GM19468 (cell line): ENCODE data around the gene AKAP6.

Experiments used
- ATAC-seq: cut with Tn5 transposase; IDR thresholded peaks from one replicate; pipeline ENCODE4 v1.9.1; 2021; ENCODE audit warnings: mild to moderate bottlenecking, moderate library complexity, moderate number of reproducible peaks; ENCODE audit not compliant: unreplicated experiment; ENCODE audit errors: extremely low read depth

AKAP6 gene

DNA sequence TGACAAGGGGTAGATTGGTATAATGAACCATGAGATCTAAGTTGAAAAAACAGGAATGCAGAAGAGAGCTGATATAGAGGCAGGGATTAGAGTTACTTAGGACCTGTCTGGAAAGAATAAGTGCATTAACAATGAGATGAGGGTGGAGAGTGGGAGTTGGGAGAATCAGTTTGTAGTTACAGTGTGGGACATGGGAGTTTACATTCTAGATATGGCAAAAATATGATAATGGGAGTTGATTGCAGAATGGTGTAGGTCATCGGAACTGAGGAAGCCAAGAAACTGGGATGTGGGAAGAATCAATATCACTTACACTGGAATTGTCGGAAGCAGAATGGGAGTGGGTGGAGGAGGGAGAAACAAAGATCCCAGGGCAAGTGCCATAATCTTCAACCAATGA is 308.5 kb downstream of the AKAP6 start:
- ATAC-seq = no peak

- ATAC-seq = no peak
Measured at GRCh38 chr14:32639208-32639607, 310.1 kb downstream of the AKAP6 start.

- ATAC-seq = no peak
Measured at GRCh38 chr14:32645551-32645950, 316.5 kb downstream of the AKAP6 start.

DNA sequence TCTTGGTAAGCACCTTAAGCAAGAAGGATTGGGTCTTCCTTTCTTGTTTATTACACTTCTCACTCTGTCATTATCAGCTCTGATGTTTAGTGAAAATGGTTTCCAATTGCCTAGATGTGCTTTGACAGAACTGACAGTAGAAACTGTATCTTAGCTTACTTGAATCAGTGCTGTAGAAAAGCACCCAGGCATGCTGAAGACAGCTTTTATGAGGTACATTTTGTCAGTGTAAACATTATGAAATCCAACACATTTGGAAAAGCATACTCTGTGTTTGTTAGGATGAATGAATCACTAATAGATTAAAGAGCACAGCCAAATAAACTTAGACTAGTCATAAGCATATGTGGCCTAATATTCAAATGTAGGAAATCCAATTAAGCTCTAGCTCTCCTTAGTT is 319.3 kb downstream of the AKAP6 start:
- ATAC-seq = no peak

DNA sequence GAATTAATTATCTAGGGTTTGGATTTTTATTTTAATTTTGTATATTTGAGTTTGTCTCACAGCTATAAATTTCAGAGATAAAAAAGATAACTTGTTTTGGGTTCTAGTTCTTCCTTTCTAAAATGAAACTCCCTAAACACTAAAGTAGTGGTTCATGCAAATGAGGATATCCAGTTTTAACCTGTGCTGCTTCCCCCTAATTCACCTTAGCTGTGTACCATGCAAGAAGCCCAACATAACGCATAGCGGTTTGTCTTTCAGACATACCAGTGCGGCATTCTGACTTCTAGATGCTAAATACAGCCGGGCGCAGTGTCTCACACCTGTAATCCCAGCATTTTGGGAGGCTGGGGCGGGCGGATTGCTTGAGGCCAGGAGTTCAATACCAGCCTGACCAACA is 320.9 kb downstream of the AKAP6 start:
- ATAC-seq = no peak

GRCh38 chr14:32650665-32651064 is 321.6 kb downstream of the AKAP6 start:
- ATAC-seq = no peak

GRCh38 chr14:32654106-32654505 is 325.0 kb downstream of the AKAP6 start:
- no peak for ATAC-seq

GRCh38 chr14:32656601-32657000 is 327.5 kb downstream of the AKAP6 start:
- no peak for ATAC-seq

DNA sequence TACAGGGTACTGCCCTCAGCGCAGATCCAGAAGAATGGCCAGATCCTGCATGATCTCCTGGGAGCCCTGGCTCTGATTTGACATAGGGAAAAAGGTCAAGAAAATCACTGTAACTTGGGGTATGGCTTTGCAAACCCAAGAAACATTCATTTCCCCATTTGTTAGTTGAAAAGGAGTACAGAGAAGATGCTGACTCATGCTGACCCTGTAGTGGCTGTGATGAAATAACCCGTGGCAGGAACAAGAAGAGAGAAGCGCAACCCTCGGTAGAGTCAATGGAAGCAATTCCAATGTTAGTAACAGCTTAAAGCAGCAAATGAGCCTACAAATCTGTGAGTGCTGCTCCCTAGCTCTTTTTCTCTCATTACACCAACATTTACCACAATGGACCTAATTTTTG is 328.0 kb downstream of the AKAP6 start:
- ATAC-seq = no peak

GRCh38 chr14:32661216-32661615 is 332.1 kb downstream of the AKAP6 start:
- no peak for ATAC-seq

DNA sequence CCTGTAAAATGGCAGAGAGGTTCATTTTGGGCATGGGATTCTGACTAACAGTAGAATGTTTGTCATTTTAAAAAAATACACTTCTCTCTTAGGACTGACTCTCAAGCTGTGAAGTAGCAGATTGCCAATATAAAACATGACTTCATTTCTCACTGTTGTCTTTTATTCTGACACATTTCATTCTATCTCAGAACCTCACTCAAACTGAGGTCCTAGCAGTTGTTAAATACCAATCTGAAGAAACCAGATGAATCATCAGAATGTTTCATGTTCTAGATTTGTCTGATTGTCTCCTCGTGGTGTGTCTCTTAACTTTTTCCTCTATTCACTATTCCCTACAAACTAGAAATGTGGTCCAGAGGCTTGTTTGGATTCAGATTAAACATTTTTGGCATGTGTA is 333.1 kb downstream of the AKAP6 start:
- no peak for ATAC-seq

- ATAC-seq = no peak
Measured at GRCh38 chr14:32666308-32666707, 337.2 kb downstream of the AKAP6 start.

DNA sequence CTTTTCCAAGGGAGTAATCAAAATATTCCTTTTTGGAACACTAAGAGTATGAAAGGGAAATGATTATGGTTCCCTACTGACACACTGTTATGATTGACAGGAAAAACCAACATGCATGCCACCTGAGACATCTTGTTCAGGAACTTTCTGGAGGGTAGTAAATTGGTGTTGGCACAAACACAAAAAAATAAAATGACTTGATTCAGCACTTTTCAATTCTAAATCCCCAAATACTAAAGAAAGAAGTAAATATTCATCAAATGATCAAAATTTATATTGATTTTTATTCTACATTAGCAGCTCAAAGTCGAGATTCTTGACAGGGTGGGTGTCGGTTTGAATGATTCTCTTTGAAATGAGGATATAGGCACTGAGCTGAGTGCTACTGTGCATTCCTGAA is 338.2 kb downstream of the AKAP6 start:
- ATAC-seq = no peak

DNA sequence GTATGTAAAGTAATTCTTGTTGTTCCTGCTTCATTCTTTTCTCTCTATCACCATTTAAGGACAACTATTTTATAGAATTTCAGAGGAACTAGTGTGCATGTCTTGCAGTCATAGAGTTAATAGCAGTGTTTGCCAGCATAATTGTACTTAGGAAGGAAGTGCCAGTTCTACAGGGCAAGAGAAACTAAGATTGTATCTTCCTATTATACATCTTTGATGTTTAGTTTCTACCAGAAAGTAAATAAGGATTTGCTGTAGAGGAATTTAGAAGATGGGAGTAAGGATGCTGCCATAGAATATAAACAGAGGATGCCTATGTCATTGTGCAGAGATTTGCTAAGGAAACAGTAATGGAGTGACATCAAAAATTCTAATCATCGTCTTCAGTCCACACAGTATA is 338.7 kb downstream of the AKAP6 start:
- ATAC-seq = no peak

DNA sequence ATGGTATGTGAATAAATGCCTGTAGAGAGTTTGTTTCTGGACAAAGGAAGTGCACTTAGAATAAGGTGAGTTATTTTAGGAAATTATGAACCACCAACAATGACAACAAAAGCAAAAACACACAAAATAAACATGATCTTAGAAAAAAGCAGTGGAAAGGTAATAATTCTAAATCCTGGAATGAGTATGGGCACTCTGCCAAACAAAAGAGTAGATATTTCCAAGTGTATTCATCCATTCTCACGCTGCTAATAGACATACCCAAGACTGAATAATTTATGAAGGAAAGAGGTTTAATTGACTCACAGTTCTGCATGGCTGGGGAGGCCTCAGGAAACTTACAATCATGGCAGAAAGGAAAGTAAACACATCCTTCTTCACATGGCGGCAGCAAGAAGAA is 340.3 kb downstream of the AKAP6 start:
- no peak for ATAC-seq

DNA sequence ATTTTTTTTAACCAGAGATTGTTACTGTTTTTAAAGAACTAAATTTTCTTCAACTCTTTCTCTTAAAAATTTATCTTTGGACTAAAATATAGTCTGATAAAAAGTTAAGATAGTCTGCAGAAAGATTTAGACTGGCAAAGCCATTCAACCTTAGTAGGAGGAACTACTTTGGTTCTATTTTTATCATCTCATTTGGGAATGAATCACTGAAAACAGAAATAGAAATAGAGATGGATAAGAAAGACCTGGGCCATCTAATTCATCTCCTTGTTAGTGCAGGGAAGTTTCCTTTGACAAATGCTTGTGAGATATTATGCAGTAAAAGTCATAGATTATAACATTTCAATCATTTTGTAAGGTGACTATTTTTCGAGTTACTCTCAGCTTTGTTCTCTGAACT is 346.3 kb downstream of the AKAP6 start:
- no peak for ATAC-seq

DNA sequence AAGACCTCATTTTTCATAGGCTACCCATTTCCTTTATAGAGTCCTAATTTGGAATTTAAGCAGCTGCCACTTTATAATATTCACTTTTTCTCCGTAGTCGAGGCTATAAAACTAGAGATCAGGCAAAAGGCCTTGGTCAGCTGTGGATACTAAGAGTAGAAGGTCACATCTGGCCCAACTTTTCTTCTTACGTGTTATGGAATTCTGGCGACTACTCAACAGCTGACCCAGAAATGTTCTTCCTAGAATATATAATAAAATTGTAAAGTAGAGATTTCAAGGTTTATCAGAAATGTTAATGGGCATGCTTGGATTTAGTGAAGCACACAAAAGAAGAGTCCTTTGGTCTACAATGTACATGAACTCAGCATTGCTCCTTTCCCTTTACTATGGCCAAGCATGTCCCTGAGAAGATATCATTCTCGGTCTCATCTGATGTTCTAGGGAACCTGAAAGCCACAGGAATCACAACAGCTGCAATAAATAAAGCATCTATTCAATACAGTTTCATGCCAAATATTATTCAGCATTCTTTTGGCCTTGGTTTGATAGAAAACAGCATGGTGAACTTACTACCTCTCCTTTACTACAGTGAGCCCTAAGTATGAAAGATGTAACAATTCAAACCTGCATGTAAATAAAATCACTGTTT is 348.2 kb downstream of the AKAP6 start:
- no peak for ATAC-seq

GRCh38 chr14:32678088-32678487 is 349.0 kb downstream of the AKAP6 start:
- ATAC-seq = no peak

- no peak for ATAC-seq
Measured at GRCh38 chr14:32679927-32680612, 351.0 kb downstream of the AKAP6 start.

- ATAC-seq = no peak
Measured at GRCh38 chr14:32681598-32681997, 352.5 kb downstream of the AKAP6 start.

GRCh38 chr14:32682214-32682613 is 353.1 kb downstream of the AKAP6 start:
- ATAC-seq = no peak

DNA sequence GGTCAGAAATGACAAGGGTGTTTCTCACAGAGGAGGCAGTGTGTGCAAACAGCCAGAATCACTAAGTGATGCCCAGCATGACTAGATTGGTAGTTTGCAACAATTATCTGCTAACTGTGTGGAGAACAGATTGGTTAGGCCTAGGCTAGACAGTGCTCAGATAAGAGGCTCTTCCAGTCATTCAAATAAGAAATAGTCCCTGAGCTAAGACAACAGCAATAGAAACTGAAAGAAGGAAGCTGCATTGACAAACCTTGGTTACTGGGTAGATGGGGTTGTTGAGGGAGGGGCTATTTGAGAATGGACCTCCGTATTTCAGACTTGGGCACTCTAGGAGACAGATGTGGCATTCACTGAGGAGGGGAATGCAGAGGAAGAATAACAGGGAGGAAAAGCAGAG is 354.6 kb downstream of the AKAP6 start:
- ATAC-seq = no peak
